CD14-positive monocyte (primary cell): Measurements from ENCODE around the gene CCR7. TPM values are rescaled to one million over a fixed set of nuclear protein-coding genes. Genes with fewer than 3 reads are reported as not detected.

Experiments
- DNase-seq, 3 donors: peaks; one replicate each; pipeline ENCODE4 v3.0.0-alpha.2; 2011 to 2022
- H2AFZ ChIP-seq: 2 replicates; pipeline ENCODE4 v1.6.0; 2012; ENCODE audit warnings: mild to moderate bottlenecking, low read depth, low read length, inconsistent platforms; ENCODE audit not compliant: insufficient read depth, poor library complexity, severe bottlenecking
- H3K27ac ChIP-seq, 2 donors: 1 replicate in 1 of 2; 2 replicates in 1 of 2; pipeline ENCODE4 v1.5.1; 2012 to 2013; ENCODE audit warnings: low read length in 2 of 2, control low read depth in 1 of 2, inconsistent platforms in 1 of 2, low read depth in 1 of 2, mild to moderate bottlenecking in 1 of 2
- H3K27me3 ChIP-seq, 2 donors: one replicate each; pipeline versions ENCODE4 v1.6.0 to v1.6.1; 2011 to 2013; ENCODE audit warnings: low read length in 2 of 2; ENCODE audit not compliant: control insufficient read depth in 2 of 2, insufficient read depth in 2 of 2
- H3K36me3 ChIP-seq, 2 donors: replicated peaks in 1 of 2; 1 replicate in 1 of 2; 2 replicates in 1 of 2; pipeline versions ENCODE4 v1.5.1 to v1.6.1; 2012 to 2013; ENCODE audit warnings: low read length in 2 of 2, control low read depth in 1 of 2, inconsistent platforms in 1 of 2, mild to moderate bottlenecking in 1 of 2; ENCODE audit not compliant: insufficient read depth in 2 of 2, control insufficient read depth in 1 of 2
- H3K4me1 ChIP-seq, 2 donors: 1 replicate in 1 of 2; 2 replicates in 1 of 2; pipeline versions ENCODE4 v1.5.1 to v1.6.1; 2012 to 2013; ENCODE audit warnings: low read length in 2 of 2, control low read depth in 1 of 2, inconsistent platforms in 1 of 2, mild to moderate bottlenecking in 1 of 2, moderate library complexity in 1 of 2; ENCODE audit not compliant: insufficient read depth in 2 of 2, control insufficient read depth in 1 of 2
- H3K4me2 ChIP-seq: replicated peaks from 2 replicates; pipeline ENCODE3; 2012; ENCODE audit warnings: low read length, moderate library complexity, mild to moderate bottlenecking; ENCODE audit not compliant: poor library complexity, severe bottlenecking; ENCODE audit errors: extremely low read depth
- H3K4me3 ChIP-seq, 3 experiments: fragments of 200-600 bp in 1 of 3; sonication (generic) in 1 of 3; replicated peaks in 1 of 3; 1 replicate in 2 of 3; 2 replicates in 1 of 3; pipeline ENCODE4 v1.5.1; 2011 to 2013; ENCODE audit warnings: low read length in 3 of 3, mild to moderate bottlenecking in 3 of 3, control low read depth in 2 of 3, low read depth in 2 of 3, inconsistent platforms in 1 of 3, moderate library complexity in 1 of 3
- H3K79me2 ChIP-seq: 2 replicates; pipeline ENCODE4 v1.6.0; 2012; ENCODE audit warnings: mild to moderate bottlenecking, control low read depth, inconsistent platforms, low read length, moderate library complexity; ENCODE audit not compliant: insufficient read depth
- H3K9ac ChIP-seq: 2 replicates; pipeline ENCODE4 v1.6.0; 2017; ENCODE audit warnings: low read length, mild to moderate bottlenecking; ENCODE audit not compliant: insufficient read depth, poor library complexity, severe bottlenecking
- H3K9me3 ChIP-seq, 2 donors: replicated peaks in 1 of 2; 1 replicate in 1 of 2; 2 replicates in 1 of 2; pipeline versions ENCODE4 v1.5.1 to v1.6.1; 2012 to 2013; ENCODE audit warnings: low read length in 2 of 2, control low read depth in 1 of 2; ENCODE audit not compliant: control insufficient read depth in 1 of 2, insufficient read depth in 1 of 2
- H4K20me1 ChIP-seq: 2 replicates; pipeline ENCODE4 v1.6.0; 2012; ENCODE audit warnings: mild to moderate bottlenecking, low read length, control low read depth, moderate library complexity; ENCODE audit not compliant: insufficient read depth
- H3K27ac Mint-ChIP-seq, 7 donors: one replicate each; pipeline ENCODE4 v1.8.0; 2020; ENCODE audit warnings: mild to moderate bottlenecking in 7 of 7, mixed read lengths in 7 of 7, moderate library complexity in 6 of 7, inconsistent platforms in 2 of 7
- H3K27me3 Mint-ChIP-seq, 3 donors: one replicate each; pipeline ENCODE4 v1.8.0; 2021 to 2022; ENCODE audit warnings: low read depth in 3 of 3, mild to moderate bottlenecking in 3 of 3, mixed read lengths in 3 of 3, moderate library complexity in 3 of 3, inconsistent platforms in 1 of 3
- H3K36me3 Mint-ChIP-seq, 2 donors: one replicate each; pipeline ENCODE4 v1.8.0; 2020; ENCODE audit warnings: mixed read lengths in 2 of 2, inconsistent platforms in 1 of 2, mild to moderate bottlenecking in 1 of 2
- H3K4me1 Mint-ChIP-seq: one replicate; pipeline ENCODE4 v1.8.0; 2020; ENCODE audit warnings: mild to moderate bottlenecking, mixed read lengths
- H3K4me3 Mint-ChIP-seq, 2 donors: one replicate each; pipeline ENCODE4 v1.8.0; 2020; ENCODE audit warnings: mild to moderate bottlenecking in 2 of 2, mixed read lengths in 2 of 2, moderate library complexity in 1 of 2
- H3K9me3 Mint-ChIP-seq, 7 donors: one replicate each; pipeline ENCODE4 v1.8.0; 2020 to 2022; ENCODE audit warnings: mixed read lengths in 7 of 7, mild to moderate bottlenecking in 6 of 7, moderate library complexity in 6 of 7, inconsistent platforms in 2 of 7
- WGBS: methylation state at CpG from one replicate; pipeline ENCODE4 v1.1.5; 2013; ENCODE audit warnings: missing lambda C conversion rate; ENCODE audit not compliant: insufficient coverage; 5-methylcytosine and 5-hydroxymethylcytosine counted together
- intact Hi-C, 2 donors: fragments of 100-400 bp; cut with micrococcal nuclease; formaldehyde crosslinking; loops; one replicate each; pipeline versions ENCODE4 v1.15.0 to v1.15.1; 2023
- polyA plus RNA-seq, 3 donors: library from polyadenylated mRNA; depleted of rRNA in 1 of 3; unstranded in 2 of 3; stranded (reverse) in 1 of 3; fragments of 300-500 nt in 2 of 3; fragments of >200 nt in 1 of 3; fragmentation: Illumina TruSeq in 2 of 3; gene quantifications; 1 replicate in 2 of 3; 2 replicates in 1 of 3; pipeline ENCODE4 v1.2.3, GENCODE V29; 2012 to 2021
- TF ChIP-seq, protein P1 (sequence below): fragments of 200-600 bp; IDR thresholded peaks from one replicate; pipeline ENCODE4 v1.8.0; 2022; ENCODE audit warnings: antibody characterized with exemption, mild to moderate bottlenecking

CCR7 gene
- polyA plus RNA-seq, 3 donors: 0.15 to 2.1 (median 1.2) TPM

DNA sequence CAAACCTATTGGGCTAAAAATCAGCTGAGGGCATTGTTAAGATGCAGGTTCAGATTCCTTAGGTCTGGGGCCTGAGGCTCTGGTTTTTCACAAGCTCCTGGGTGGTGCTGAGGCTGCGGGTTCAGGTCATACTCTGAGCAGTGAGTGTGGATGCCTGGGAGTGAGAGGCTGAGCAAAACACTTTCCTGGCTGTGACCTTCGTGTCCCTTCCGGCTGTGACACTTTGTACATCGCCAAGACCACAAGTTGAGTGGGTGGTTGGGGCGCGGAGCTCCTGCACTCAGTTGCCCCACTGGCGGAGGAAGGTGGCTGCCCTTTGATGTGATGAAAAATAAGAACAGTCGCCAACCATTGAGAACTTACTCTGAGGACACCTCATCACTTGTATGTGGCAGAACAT, 24.8 kb downstream of the CCR7 start:
- Histone ChIP-seq H3K9ac (no peak overlapping the region), H3K27ac (no peak overlapping the region), H3K27me3 (no peaks in the 10 kb centered on the region), H3K9me3 (no peaks in the 10 kb centered on the region), H3K4me3 (no peak overlapping the region), H4K20me1 (no peaks in the 10 kb centered on the region), H3K4me1 (no peaks in the 10 kb centered on the region), H3K79me2 (no peaks in the 10 kb centered on the region), H3K4me2 (no peak overlapping the region), H3K36me3 (no peaks in the 10 kb centered on the region), H2AFZ (no peak overlapping the region)
- H3K36me3 Mint-ChIP-seq: no peaks in the 10 kb centered on the region
- no peaks in the 10 kb centered on the region for H3K9me3 Mint-ChIP-seq
- WGBS: 83% methylated on average over 2 of the region's 8 CpGs
- peaks cover 8 to 10% (median 9%) of the 10 kb centered on the region in 3 donors for H3K27me3 Mint-ChIP-seq
- intact Hi-C loops: no loop called here
- H3K27ac Mint-ChIP-seq: peak overlapping the region in 1 of 7 donors; percentile 53
- TF ChIP-seq, protein P1, sequence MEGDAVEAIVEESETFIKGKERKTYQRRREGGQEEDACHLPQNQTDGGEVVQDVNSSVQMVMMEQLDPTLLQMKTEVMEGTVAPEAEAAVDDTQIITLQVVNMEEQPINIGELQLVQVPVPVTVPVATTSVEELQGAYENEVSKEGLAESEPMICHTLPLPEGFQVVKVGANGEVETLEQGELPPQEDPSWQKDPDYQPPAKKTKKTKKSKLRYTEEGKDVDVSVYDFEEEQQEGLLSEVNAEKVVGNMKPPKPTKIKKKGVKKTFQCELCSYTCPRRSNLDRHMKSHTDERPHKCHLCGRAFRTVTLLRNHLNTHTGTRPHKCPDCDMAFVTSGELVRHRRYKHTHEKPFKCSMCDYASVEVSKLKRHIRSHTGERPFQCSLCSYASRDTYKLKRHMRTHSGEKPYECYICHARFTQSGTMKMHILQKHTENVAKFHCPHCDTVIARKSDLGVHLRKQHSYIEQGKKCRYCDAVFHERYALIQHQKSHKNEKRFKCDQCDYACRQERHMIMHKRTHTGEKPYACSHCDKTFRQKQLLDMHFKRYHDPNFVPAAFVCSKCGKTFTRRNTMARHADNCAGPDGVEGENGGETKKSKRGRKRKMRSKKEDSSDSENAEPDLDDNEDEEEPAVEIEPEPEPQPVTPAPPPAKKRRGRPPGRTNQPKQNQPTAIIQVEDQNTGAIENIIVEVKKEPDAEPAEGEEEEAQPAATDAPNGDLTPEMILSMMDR: no peak
- no peak overlapping the region for H3K4me3 Mint-ChIP-seq
- peaks cover 6% of the 10 kb centered on the region for H3K4me1 Mint-ChIP-seq
- no peak for DNase-seq

DNA sequence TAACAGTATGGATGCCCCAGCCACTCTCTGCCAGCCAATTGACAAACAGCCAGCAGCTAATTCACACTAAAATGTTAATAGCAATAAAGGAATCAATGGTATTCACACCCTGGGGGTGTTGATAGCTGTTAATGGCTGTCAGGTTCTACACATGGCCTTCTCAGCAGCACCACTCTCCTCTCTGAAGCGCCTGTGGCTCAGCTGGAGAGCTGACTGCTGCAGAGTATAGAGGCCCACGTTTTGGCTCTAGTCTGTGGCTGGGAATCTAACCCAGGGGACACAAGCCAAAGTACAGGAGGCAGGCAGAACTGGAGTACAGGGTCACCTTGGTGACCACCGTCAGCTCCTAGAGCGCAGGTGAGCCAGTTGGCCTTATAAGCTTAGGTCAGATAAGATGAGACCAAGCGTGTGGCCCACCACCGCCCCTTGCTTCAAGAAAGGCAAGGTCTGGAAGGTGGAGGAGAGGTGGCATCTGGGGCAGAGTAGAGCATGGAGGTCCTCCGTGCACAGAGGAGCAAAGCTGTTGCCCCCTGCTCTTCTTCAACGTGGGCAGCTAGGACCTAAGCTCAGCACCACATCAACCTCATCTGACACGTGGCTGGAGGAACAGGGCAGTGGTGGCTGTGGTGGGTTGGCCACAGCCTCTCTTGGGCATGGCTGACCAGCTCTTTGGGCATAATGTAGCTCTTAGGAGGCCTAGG, 25.4 kb downstream of the CCR7 start:
- no peaks in the 10 kb centered on the region for H3K27me3 ChIP-seq
- intact Hi-C loops: loop anchor here (10.0 kb wide), 2 partner anchors 135 to 235 kb away; partner anchors contain the start of gene RARA (in 1 of the 2)
- no peak overlapping the region for H3K4me3 ChIP-seq
- TF ChIP-seq, protein P1: no peak
- no peak for DNase-seq
- Mint-ChIP-seq H3K36me3 (no peaks in the 10 kb centered on the region), H3K27ac (no peak overlapping the region), H3K9me3 (no peaks in the 10 kb centered on the region), H3K4me3 (no peak overlapping the region), H3K4me1 (peaks cover 6% of the 10 kb centered on the region), H3K27me3 (peaks cover 8 to 12% (median 10%) of the 10 kb centered on the region in 3 donors)
- H3K27ac ChIP-seq: no peak overlapping the region
- H3K79me2 ChIP-seq: no peaks in the 10 kb centered on the region
- H3K9me3 ChIP-seq: no peaks in the 10 kb centered on the region
- no peak overlapping the region for H3K9ac ChIP-seq
- no peaks in the 10 kb centered on the region for H3K4me1 ChIP-seq
- no peaks in the 10 kb centered on the region for H3K36me3 ChIP-seq
- no peaks in the 10 kb centered on the region for H4K20me1 ChIP-seq
- H2AFZ ChIP-seq: no peak overlapping the region
- no peak overlapping the region for H3K4me2 ChIP-seq
- 96% methylated on average over 6 of the region's 9 CpGs for WGBS
